ENCODE data around the gene SEPTIN8.

Gene SEPTIN8

DNA sequence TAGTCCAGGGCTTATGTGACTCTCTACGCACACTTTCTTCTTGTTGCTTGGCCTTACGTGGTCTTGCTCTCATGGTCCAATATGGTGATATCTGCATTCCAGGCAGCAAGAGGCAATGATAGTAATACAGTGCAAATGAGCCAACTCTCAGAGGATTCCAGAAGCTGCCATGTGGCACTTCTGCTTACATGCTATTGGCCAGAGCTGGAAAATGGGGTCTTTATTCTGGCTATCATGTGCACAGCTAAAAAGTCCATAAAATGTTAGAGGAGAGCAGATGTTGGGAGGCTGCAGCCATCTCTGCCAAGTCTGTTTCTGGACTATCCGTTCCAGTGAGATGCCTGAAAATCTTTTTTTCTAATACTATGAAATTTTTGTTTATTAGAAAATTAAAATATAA lies 2.9 kb upstream of the SEPTIN8 start:
- no peak for DNase-seq

DNA sequence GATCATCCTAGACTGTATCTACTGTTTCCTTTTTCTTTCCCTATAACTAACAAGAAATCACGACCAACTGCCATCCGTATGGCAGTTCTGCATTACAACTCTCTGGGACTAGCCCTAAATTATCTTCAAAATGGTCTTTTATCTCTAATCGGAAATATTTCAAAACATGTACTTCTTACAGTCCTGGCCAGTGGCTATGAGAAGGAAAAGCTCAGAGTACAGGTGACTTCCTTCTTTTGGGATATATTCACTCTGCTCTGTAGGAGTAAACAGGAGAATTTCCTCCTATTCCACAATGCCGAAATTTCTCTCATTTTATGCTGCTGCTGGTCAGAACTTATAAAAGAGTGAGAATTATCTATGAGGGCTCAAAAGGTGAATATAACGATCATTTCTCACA lies 1.8 kb upstream of the SEPTIN8 start:
- DNase-seq: no peak

DNA sequence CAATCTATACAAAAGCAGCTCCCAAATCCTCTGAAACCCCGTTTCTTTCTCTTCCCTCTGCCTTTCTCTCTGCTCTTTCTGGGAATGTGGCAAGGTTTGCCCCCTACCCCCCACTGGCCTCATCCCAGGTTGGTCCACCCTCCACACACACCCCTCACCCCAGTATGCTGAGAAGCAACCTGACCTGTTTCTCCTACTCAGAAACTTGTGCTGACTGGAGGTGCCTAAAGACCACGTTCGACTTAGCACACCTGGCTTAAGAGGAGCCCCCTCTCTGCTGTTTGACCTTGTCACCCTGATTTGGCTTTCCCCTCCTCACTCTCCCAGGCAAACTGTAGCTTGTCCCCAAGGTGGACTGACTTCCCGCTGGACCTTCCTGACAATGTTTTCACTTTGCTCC lies 1.1 kb upstream of the SEPTIN8 start:
- DNase-seq: no peak

DNA sequence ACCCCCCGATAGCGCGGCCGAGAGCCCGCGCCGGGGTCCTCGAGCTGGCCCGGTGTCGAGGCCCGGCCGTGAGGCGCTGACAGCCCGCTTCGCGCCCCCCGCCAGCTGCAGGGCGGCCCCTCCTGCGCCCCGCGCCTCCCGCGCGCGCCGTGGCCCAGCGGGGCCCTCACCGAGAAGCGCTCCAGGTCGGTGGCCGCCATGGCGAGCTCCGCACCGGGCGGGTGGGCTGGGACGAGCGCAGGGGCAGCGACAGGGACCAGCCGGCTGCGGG lies 166 bp downstream of the SEPTIN8 start:
- DNase-seq: no peak

DNA sequence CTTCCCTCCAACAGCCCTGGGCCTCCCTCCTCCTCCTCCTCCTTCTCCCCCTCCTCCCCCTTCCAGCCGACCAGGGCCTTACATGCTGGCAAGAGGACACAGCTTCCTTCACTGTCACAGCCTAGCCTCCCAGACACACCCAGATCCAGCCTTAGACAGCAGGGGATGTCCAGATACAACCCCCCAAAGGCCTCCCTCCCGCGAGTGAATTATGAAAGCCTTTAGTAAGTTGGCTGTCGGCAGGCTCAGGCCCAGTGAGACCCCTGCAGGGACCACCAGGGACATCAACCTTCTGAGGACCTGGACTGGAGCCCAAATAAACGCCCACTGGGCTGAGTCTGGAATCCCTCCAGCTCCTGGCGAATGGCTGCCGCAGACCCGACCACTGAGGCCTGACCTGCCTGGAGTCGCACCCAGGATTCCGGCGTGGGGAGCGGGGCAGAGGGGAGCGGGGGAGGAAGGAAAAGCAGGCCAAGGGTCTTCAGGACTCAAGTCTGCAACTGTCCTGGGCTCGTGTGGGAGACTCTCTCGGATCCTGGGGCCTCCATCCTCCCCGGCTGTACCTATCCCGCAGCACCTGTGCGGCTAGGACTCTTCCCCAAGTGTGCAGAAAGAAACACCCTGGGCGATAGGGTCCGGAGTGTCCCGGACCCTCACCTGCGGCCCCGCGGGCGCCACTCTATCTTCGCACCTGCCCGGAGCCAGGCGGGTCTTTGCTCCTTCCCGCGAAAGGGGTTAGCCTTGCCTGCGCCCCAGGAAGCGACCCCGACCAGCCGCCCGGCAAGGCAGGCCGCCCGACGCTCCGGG lies 705 bp downstream of the SEPTIN8 start:
- DNase-seq: no peak

DNA sequence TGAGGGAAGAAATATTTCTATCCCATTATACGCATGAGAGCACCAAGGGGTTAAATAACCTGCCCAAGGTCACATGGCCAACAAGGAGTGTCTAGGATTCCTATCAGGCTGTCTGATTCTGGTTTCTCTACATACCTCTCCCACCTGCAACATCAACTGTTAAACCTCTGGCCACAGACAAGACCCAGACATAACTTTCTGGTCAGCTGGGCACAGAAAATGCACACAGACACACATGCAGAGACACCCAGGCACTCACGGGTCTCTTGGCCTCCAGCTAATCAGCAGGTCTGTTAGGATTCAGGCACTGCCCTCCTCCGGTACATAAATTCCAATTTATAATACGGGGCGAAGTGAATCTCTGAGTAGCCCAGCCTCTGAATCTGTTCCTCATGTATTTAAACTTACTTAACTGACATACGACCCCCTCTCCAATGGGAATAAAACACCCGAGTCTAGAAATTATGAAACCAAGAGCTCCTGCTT lies 1.5 kb downstream of the SEPTIN8 start:
- no peak for DNase-seq

DNA sequence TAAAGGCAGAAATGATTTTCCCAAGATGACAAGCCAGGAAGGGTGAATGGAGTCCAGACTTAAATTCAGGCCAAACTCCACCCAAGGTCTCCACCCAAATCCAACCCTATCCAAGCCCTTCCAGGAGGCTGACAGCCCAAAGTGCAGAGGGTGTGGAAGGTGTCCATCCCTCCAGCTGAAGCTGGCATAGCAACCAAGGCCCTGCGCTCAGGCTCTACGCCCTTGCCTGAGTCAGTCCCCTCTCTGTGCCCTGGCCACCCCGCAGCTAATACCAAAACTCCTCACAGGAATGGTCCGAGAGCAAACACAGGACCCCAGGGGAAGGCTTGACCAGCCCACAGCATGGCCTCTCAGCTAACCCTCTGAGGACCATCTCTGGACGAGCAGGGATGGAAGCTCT lies 2.1 kb downstream of the SEPTIN8 start:
- no peak for DNase-seq

DNA sequence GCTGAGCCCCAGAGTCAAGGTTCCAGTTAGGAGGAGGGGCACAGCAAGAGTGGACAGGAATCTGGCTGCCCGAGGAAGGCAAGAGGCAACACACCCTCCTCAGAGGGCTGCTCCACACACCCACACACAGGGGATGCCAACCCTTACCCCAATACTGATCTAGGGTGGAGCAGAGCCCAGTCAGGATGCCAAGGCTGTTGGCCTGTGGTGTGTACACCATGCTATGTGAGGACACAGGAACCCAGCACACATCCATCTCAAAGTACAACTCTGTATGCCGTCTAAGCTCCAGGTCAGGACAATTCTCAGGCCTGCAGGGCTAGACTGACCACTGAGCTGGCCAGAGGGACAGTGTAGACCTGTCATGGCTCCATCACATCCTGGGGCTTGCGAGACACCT lies 2.6 kb downstream of the SEPTIN8 start:
- no peak for DNase-seq

DNA sequence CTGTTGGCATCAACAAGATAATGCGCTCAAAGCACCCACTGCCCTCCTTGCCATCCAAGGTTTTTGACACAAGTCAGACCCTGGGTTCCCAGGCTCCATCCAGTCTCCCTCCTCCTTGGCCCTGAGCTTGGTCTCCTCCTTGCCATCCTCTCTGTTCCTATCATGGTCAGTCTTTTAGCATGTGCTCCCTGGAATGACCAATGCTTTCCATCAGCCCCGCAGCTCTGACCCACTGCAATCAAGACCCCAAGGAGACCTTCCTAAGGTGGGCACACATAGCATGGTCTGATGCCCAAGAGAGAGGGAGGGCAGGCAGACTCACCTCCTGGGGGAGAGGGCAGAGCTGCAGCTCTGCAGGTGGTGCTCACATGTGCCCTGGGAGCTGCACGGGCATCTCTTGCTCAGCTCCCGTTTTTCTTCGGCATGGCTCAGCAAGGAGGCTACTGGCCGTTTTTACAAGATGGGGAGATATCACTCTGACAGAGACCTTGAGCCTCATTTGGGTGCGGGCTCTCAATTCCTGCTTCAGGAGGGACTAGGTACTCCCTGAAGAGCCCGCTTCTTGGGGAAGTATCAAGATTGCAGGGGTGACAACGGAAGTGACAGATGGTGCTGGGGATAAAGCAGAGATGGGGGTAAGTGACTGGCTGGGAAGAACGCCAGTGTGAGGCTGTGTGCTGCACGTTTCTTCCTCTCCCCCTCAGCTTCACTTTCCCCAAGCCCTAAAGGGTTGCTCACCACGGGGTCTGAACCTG lies 3.3 kb downstream of the SEPTIN8 start:
- DNase-seq: no peak

DNA sequence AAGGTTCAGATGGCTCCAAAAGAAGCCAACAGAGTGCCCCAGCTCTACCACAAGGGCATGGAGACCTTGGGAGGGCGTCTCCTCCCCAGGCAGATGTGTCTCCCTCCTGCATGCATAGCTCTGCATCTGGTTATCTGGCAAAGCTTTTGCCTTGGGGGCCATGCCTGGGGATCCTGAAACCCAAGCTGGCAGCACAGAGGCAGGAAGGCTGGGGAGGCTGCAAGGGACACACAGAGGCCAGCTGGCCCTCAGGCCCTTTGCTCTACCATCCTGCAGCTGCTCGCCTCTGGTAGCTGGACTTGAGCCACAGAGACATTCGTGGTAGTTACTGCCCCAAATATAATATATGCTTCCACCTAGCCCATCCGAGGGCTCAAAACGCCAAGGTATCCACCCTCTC lies 3.9 kb downstream of the SEPTIN8 start:
- no peak for DNase-seq

DNA sequence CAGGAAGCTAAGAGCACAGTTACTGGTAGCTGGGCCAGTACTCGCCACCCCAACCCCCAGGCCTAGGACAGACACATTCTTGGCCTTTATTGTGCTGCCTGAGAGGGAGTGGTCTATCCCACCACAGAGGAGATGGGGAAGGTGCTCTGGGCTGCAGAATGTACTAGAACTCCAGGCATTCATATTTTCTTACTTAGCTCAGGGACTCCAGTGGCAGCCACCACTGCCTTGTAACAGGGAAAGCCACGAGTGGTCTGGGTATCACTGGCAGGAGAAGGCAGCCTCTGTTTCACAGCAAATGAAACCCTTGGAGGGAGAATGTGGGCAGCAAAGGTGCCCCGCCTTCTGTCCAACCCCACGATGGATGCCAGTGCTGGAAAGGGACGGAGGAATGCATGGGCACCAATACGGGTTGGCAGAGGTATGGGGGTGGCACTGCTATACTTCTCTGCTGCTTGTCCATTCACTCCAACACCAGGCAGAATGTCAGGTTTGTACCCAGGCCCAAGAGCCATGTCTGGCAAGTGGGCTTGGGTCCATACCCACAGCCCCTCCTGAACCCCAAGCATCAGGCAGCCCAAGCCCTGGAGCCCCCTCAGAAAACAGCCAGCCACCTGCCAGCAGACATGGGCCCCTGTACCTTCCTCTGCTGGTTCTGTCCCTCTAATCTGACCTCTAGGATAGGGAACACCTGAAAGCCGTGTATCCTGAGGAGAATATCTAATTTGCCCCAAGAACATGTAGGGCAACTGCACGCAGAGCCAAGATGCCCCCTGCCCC lies 4.6 kb downstream of the SEPTIN8 start:
- no peak for DNase-seq

DNA sequence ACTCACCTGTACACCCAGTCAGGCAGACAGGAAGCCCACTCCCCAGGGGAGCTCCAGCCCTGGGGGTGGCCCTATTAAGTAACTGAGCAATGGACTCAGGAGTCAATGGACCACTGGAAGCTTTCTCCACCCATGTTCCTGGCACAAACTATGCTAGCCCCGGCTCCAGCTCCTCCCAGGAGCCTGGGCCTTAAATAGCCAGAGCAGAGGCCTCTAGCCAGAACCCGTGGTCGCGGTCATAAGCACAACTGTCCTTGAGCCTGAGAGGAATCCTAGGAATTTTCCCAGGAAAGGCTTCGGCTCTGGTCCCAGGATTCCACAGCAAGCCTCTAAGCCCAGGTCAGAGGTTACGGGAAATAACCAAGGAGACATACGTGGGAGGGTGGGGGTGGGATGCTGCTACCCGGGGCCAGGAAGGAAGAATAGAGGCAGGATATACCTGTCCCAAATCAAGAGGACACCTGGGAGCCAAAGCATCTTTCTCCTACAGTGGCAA lies 5.5 kb downstream of the SEPTIN8 start:
- no peak for DNase-seq

DNA sequence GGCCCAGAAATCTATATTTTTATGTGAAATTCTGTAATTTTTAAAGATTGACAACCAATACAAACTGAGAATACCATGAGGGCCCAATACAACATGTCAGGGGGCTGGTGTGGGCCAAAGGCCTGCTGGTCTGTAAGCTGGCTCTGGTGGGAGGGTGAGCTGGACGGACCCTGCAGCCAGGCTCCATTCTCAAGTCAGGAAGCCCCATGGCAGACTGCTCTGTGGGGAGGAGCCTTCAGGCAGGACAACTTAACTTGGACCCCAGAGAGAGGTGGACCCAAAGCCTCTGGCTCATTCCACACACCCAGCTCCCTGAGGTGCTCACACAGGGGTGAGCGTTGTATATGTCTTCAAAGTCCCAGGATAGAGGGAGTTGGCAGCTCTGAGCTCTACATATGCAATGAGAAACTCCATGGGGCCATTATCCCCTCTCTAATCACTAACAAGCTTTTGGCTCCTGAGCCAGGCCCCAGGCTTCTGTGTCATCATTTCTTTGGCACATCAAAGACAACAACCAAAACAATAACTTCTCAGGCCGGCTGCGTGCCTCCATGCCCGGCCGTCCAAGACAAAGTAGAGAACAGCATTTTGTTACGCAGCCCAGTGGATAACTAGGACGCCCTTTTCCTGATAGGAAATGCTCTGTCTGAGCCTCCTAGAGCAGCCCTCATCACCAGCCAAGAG lies 6.4 kb downstream of the SEPTIN8 start:
- DNase-seq: no peak

DNA sequence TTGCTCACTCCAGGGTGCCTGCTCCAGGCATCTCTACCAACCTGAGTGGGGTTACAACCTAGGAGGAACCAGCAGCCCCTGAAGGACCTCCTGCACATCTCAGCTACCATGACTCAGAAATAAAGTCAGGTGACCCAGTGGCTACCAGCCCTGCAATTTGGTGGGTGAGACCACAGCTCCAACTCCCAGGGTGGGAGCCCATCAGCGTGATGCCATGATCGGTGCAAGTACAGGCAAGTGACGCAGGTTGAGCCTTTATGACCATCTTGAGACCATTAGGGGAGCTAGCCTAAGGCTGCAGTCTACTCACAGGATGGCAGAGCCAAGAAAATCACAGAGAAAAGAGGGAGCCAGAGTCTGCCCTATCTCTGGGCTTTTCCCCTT lies 8.6 kb downstream of the SEPTIN8 start:
- no peak for DNase-seq

DNA sequence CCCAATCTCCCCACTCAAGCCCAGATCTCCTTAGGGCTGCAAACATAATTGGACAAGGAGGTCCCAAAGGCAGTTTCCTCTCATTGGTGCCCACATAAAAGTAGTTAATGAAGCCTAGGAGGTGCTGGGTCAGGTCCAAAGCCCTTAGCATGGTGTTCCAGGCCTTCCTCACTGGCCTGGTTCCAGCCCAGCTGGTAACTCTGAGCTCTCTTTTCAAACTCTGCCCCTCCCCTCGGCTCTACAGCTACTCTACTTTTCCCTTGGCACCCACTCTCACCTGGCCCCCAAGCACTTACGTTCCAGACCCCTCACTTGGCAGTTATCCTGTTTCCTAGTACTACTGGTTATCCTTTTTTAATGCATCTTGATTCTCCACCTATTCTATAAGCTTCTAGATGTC lies 9.9 kb downstream of the SEPTIN8 start:
- no peak for DNase-seq

DNA sequence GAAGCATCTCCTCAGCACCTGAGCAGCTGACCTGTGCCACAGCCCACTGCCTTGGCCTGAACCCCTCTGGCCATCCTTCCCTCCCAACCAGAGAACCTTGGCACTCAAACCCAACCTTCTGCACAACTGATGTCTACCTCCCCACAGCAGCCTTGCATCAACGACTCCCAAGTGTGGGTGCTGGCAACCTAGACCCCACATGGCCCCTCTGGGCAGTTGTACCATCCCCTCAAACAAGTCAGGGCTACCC lies 10.3 kb downstream of the SEPTIN8 start:
- no peak for DNase-seq

DNA sequence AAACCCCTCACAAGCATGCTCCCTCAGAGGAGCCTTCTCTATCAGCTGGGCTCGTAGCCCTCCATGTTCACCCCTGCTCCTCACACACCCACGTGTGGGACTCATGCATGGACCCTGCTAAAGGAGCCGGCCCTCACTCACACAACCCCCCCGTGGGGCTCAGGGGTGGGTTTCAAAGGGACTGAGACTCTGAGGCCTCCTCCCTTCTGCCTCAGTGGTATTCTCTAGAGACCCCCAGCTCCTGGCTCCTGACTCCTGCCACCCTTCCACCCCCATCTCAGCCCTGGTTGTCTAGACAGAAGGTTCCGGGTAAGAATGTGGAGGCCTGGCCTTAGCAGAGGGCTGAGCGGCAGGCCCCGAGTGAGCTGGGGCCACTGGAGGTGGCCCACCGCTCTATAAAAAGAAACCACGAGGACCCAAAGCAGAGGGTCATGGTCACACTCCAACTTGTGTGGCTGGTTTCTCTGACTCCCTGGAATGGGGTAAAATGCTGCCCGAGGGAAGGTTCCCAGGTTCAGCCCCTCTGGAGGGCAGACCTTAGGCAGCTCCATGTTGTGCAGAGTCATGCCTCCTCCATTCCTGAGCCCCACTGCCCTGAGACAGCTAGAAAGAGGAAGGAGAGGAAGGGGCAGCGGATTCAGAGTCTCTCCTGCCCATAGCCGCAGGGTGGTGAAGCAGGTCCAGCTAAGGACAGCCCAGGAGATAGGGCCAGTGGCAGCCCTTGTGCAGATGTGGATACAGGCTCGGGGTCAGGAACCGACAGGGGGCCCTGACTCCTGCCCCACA lies 10.8 kb downstream of the SEPTIN8 start:
- DNase-seq: no peak

DNA sequence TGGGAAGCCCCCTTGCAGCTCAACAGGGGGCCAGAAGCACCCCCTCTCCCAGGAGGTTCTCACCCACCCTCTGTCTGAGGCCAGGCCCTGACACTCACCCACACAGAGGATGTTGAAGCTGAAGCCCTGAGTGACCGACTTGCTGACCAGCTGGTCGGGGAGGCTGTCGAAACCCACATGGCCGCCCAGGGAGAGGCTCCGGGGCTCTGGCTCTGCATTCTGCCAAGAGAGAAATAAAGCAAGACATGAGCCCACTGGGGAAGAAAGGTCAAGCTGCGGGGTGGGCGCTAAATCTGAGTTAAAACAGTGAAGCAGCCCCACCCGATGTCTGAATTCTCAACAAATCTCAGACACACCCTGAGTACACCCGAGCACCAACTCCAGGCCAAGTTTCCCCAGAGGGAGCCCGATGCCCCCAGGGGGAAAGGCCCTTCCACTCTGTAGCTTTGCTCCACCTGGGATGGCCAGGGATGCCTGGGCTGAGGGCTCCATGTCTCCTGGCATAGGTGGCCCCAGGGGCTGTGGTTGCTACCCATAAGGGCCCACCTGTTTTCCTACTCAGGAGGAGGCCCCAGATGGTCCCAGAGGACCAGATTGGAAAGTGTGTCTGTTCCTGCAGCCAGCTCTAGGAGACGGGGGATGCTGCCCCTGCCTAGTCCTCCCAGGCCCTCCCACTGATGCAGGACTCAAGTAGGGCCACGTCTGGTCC lies 11.6 kb downstream of the SEPTIN8 start:
- no peak for DNase-seq

DNA sequence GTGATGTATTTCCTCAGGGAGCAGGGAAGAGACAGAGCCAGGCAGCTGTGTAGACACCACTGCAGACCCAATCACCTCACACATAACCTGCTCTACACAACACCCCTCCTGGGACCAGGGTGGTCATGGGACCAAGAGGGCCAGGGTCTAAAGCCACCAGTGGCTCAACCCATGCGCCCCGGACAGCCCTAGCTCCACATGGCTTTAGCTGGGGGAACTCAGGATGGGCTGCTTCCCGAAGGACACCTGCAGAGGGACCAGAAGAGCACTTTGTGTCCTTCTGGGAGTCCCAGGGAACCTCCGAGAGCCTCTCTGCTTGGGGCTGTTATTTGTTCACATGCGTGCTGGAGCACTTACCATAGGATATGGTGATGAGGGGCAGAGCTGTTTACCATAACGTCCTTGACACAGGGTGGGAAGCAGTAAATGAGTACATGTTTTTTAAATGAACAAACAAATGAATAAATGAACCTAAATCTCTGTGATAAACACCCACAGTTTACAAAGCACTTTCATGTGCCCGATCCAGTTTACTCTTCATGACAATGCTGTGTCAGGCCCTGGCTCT lies 12.3 kb downstream of the SEPTIN8 start:
- no peak for DNase-seq

DNA sequence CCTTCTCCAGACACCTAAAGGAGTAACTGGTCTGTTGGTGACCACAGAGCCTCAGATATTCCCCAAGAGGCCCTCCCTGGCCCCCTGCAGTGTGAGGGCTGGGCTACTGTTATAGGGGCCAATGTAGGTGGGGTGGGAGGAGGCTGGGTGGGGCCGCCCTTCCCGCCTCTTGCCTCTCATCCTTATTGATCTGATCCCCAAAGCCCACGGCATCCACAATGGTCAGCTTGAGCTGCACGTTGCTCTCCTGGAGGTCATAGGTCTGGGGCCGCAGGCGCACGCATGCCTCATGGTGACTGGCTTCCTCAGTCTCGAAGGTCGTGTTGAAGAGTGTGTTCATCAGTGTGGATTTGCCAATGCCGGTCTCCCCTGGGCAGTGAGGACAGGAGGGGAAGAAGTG lies 13.0 kb downstream of the SEPTIN8 start:
- DNase-seq: no peak

DNA sequence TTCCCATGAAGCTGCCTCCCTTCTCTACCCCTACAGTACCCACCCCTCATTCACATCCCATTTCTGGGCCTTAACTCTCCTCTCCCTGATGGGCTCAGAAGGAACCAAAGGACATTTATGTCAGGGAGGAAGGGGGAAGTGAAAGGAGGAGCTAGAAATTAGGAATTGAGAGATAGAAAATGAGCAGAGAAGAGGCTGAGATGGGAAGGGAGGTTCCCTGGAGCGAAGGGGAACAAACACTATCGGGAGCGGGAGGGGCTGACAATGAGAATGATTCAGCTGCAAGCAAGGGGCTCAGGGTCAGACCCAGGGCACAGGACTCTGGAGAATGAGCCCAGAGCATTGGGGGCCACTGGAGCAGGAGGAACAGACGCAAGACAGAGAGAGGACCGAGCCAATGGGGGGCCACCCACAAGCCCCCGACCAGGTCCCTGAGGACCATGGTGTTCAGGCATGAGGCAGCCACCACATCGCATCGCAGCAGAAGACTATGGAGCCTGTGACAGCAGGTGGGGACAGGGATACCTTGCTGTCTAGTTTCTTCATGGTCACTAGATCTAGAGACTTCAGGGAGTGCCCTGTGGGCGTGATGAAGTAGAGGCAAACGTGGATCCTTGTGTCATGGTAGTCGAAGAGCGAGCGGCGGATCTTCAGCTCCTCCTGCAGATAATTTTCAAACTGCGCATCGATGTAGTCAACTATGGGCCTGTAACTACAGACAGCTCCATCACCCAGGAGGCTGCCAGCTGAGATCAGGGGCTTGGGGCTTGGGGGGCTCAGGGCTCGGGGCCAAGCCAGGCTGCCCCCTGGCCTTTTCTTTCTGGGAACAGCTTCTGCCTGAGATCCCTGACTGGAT lies 13.6 kb downstream of the SEPTIN8 start:
- DNase-seq: no peak

Measured in NCI-H1048 (cell line).